Lower lobe of right lung (tissue), 2 donors: ENCODE results near the gene GMDS. TPM values are rescaled to one million over a fixed set of nuclear protein-coding genes. Genes with fewer than 3 reads are reported as not detected.

ENCODE experiments used
- ATAC-seq, 2 donors: fragments of 200-7000 bp; cut with Tn5 transposase; one replicate each; pipeline ENCODE4 v1.9.1; 2020 to 2022; ENCODE audit warnings: mild to moderate bottlenecking in 2 of 2, moderate library complexity in 2 of 2
- DNase-seq: peaks from one replicate; pipeline ENCODE4 v3.0.0-alpha.2; 2020
- H3K27ac ChIP-seq: fragments of 200-600 bp; one replicate; pipeline ENCODE4 v1.8.0; 2022
- H3K27me3 ChIP-seq: fragments of 200-600 bp; one replicate; pipeline ENCODE4 v1.8.0; 2022; ENCODE audit warnings: low read depth
- H3K36me3 ChIP-seq: fragments of 200-600 bp; one replicate; pipeline ENCODE4 v1.8.0; 2022; ENCODE audit warnings: mild to moderate bottlenecking
- H3K4me1 ChIP-seq: fragments of 200-600 bp; one replicate; pipeline ENCODE4 v1.8.0; 2022
- H3K4me3 ChIP-seq: fragments of 200-600 bp; one replicate; pipeline ENCODE4 v1.8.0; 2022; ENCODE audit warnings: mild to moderate bottlenecking
- H3K9me3 ChIP-seq: fragments of 200-600 bp; one replicate; pipeline ENCODE4 v1.8.0; 2022
- CTCF ChIP-seq: fragments of 200-600 bp; IDR thresholded peaks from one replicate; pipeline ENCODE4 v1.8.0; 2022; ENCODE audit warnings: antibody characterized with exemption, mild to moderate bottlenecking
- intact Hi-C: fragments of 100-400 bp; cut with DNase I; formaldehyde crosslinking; loops from one replicate; pipeline ENCODE4 v1.11.0; 2022
- total RNA-seq: library from RNA; stranded (reverse); fragmentation: NEBNext Ultra II Directional; extraction: Animal tissue kit (Norgen Biotek cat#: 25700); gene quantifications from one replicate; pipeline ENCODE4 v1.2.1, GENCODE V29; 2021
- donor health status: DM: no; HTN: yes; CAD: no; lungs with severe emphysema.

Gene GMDS
- total RNA-seq, 1 donor from 2014 or later = 12.7 TPM

DNA sequence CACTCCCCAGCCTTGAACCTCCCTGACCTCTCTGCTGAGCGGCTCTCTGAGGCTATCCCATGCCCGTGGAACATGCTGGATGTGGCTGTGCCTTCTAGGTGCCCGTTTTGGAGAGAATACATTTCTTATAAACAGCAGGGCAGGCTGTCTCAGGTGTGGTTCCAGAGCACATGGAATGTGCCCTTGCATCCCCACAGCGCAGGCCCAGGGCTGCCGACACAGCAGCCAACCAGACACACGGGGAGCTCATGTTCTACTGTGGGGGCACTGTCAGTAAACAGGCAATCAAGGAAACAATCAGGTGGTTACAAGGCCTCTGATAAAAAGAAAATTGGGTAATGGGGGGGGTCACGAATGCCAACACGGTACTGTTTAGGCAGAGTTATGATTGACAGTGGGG lies 604.9 kb downstream of the GMDS start:
- ATAC-seq = no peak
- no peak for DNase-seq
- Histone ChIP-seq H3K4me3 (no peak overlapping the region), H3K4me1 (no peaks in the 10 kb centered on the region), H3K27me3 (no peaks in the 10 kb centered on the region), H3K27ac (no peak overlapping the region), H3K9me3 (no peaks in the 10 kb centered on the region), H3K36me3 (no peaks in the 10 kb centered on the region)
- no peak for TF ChIP-seq CTCF
- intact Hi-C loops = no loop called here

DNA sequence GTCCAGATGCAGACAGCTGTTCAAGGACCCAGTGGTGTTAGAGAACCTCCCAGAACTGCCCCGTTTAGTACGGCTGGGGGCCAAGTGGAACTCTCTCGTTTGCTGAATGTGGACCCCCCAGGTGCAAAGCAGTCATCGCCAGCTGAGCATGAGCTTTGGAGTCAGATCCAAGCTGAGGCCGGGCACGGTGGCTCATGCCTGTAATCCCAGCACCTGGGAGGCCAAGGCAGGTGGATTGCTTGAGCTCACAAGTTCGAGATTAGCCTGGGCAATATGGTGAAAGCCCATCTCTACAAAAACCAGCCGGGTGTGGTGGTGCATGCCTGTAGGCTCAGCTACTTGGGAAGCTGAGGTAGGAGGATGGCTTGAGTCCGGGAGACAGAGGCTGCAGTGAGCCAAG lies 606.0 kb downstream of the GMDS start:
- no peak overlapping the region for H3K4me3 ChIP-seq
- no peaks in the 10 kb centered on the region for H3K27me3 ChIP-seq
- H3K27ac ChIP-seq = no peak overlapping the region
- ATAC-seq (no peak), DNase-seq (no peak)
- intact Hi-C loops = no loop called here
- no peaks in the 10 kb centered on the region for H3K9me3 ChIP-seq
- H3K36me3 ChIP-seq = no peaks in the 10 kb centered on the region
- no peak for TF ChIP-seq CTCF
- H3K4me1 ChIP-seq = no peaks in the 10 kb centered on the region

- Histone ChIP-seq H3K4me3 (no peak overlapping the region), H3K27ac (no peak overlapping the region), H3K36me3 (no peaks in the 10 kb centered on the region), H3K4me1 (no peaks in the 10 kb centered on the region), H3K27me3 (no peaks in the 10 kb centered on the region), H3K9me3 (no peaks in the 10 kb centered on the region)
- no peak for TF ChIP-seq CTCF
- intact Hi-C loops = no loop called here
- ATAC-seq = peak in 1 of 2 donors; percentile 65
- DNase-seq = no peak
These were observed 608.2 kb downstream of the GMDS start for GRCh38 chr6:1636971-1637871.

DNA sequence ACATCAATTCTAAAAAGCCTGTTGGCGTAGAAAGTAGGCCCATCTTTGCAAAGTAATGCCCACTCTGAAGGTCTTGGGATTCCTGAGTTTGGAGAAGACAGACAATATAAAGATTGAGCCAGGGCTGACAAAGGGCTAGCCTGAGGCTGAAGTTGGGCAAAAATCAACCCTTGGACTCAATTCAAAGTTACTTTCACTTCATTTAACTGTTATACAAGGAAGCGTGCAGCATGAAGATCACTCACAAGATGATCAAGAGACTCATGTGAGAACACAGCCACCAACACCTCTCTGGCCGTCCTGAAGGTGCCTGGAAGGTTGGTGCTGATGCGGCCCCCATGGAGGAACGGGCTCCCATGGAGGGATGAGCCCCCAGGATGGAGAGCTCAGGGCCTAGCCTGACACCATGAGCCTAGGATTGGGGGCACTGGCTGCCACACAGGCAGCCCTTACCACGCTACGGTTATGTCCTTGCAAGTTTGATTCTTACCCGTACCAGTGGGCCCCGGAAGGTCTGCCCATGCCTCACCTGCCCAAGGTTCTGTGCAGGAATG lies 609.1 kb downstream of the GMDS start:
- no peak for TF ChIP-seq CTCF
- intact Hi-C loops = no loop called here

GRCh38 chr6:1635305-1636010 lies 609.9 kb downstream of the GMDS start:
- no peaks in the 10 kb centered on the region for H3K9me3 ChIP-seq
- no peaks in the 10 kb centered on the region for H3K4me1 ChIP-seq
- no peak overlapping the region for H3K27ac ChIP-seq
- no peak overlapping the region for H3K4me3 ChIP-seq
- intact Hi-C loops = no loop called here
- TF ChIP-seq CTCF = no peak
- H3K36me3 ChIP-seq = no peaks in the 10 kb centered on the region
- DNase-seq (no peak), ATAC-seq (no peak)
- H3K27me3 ChIP-seq = no peaks in the 10 kb centered on the region

More for the DNA sequence above, 609.1 kb downstream of the GMDS start:
- no peak overlapping the region for H3K27ac ChIP-seq
- DNase-seq = no peak
- ATAC-seq = no peak
- H3K9me3 ChIP-seq = no peaks in the 10 kb centered on the region
- no peaks in the 10 kb centered on the region for H3K36me3 ChIP-seq
- no peak overlapping the region for H3K4me3 ChIP-seq
- H3K4me1 ChIP-seq = no peaks in the 10 kb centered on the region
- H3K27me3 ChIP-seq = no peaks in the 10 kb centered on the region
